Esophagus squamous epithelium (tissue), 5 donors: ENCODE data around the gene KRT38. TPM values are rescaled to one million over a fixed set of nuclear protein-coding genes. Genes with fewer than 3 reads are reported as not detected.

Experiments used
- DNase-seq: peaks from one replicate; lab custom pipeline; 2025; lab: John Stamatoyannopoulos, UW
- H3K27ac ChIP-seq, 4 donors: fragments of 200-600 bp; sonication (generic); one replicate each; pipeline ENCODE4 v1.5.1; 2016 to 2019; ENCODE audit warnings: mild to moderate bottlenecking in 1 of 4
- H3K27me3 ChIP-seq, 4 donors: fragments of 200-600 bp; sonication (generic); 1 replicate in 3 of 4; 2 replicates in 1 of 4; pipeline versions ENCODE4 v1.5.1 to v1.6.0; 2017 to 2021; ENCODE audit warnings: antibody characterized with exemption in 1 of 4
- H3K36me3 ChIP-seq, 3 donors: fragments of 200-600 bp; sonication (generic); one replicate each; pipeline ENCODE4 v1.5.1; 2016 to 2019
- H3K4me1 ChIP-seq, 3 donors: fragments of 200-600 bp; sonication (generic); one replicate each; pipeline ENCODE4 v1.5.1; 2017 to 2019
- H3K4me3 ChIP-seq, 4 donors: fragments of 200-600 bp; sonication (generic); 1 replicate in 3 of 4; 2 replicates in 1 of 4; pipeline ENCODE4 v1.5.1; 2016 to 2019; ENCODE audit warnings: mild to moderate bottlenecking in 2 of 4, moderate library complexity in 1 of 4
- H3K9me3 ChIP-seq, 3 donors: fragments of 200-600 bp; sonication (generic); one replicate each; pipeline ENCODE4 v1.5.1; 2016 to 2019
- POLR2A ChIP-seq, 4 donors: fragments of 450-650 bp; IDR thresholded peaks; one replicate each; pipeline ENCODE4 v1.6.1; 2017; ENCODE audit warnings: antibody characterized with exemption in 4 of 4, mild to moderate bottlenecking in 4 of 4, moderate library complexity in 3 of 4
- WGBS, 2 donors: methylation state at CpG; one replicate each; pipeline ENCODE4 v1.1.5; 2018; 5-methylcytosine and 5-hydroxymethylcytosine counted together
- intact Hi-C: fragments of 100-400 bp; cut with DNase I; formaldehyde crosslinking; loops from one replicate; pipeline ENCODE4 v1.15.0; 2022
- total RNA-seq, 4 donors: library from RNA; depleted of rRNA; stranded (reverse); fragments of >200 nt; gene quantifications; one replicate each; pipeline ENCODE4 v1.1.0, GENCODE V29; 2016
- TF ChIP-seq, protein P1 (sequence below), 6 experiments: fragments of 450-650 bp in 4 of 6; fragments of 200-600 bp in 2 of 6; sonication (generic) in 2 of 6; IDR thresholded peaks; one replicate each; pipeline ENCODE4 v1.5.1; 2016 to 2019; ENCODE audit warnings: antibody characterized with exemption in 6 of 6, mild to moderate bottlenecking in 4 of 6, moderate library complexity in 4 of 6
- donor health status: DM: yes; HTN: yes; CAD: no.

The KRT38 gene
- total RNA-seq, 4 donors from 2014 or later = 0.18 TPM; not detected in 3

DNA sequence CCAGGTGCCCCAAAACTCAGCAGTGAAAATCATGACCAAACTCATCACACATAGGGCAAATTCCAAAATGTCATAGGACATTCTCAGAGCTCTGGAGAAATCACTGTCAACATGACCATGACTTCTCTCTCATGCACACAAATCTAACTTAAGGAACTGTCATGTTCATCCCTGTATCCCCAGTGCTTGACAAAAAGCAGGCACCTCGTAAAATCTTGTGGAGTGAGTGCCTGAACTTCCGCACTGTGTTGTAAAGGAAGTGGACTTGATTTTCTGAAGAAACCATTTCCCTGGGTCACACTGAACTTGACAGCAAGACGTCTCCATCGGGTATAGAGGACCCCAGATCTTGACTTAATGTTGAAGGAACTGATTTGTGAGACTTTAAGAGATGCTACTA, 19.2 kb downstream of the KRT38 start:
- intact Hi-C loops = no loop called here
- no peak overlapping the region for H3K4me3 ChIP-seq
- peak overlapping the region in 2 of 4 donors; percentile 2 to 74 for H3K27ac ChIP-seq
- H3K27me3 ChIP-seq = no peaks in the 10 kb centered on the region
- TF ChIP-seq, protein P1, sequence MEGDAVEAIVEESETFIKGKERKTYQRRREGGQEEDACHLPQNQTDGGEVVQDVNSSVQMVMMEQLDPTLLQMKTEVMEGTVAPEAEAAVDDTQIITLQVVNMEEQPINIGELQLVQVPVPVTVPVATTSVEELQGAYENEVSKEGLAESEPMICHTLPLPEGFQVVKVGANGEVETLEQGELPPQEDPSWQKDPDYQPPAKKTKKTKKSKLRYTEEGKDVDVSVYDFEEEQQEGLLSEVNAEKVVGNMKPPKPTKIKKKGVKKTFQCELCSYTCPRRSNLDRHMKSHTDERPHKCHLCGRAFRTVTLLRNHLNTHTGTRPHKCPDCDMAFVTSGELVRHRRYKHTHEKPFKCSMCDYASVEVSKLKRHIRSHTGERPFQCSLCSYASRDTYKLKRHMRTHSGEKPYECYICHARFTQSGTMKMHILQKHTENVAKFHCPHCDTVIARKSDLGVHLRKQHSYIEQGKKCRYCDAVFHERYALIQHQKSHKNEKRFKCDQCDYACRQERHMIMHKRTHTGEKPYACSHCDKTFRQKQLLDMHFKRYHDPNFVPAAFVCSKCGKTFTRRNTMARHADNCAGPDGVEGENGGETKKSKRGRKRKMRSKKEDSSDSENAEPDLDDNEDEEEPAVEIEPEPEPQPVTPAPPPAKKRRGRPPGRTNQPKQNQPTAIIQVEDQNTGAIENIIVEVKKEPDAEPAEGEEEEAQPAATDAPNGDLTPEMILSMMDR (IDR thresholded peaks at IDR 0.05) = no peak
- no peaks in the 10 kb centered on the region for H3K36me3 ChIP-seq
- H3K4me1 ChIP-seq = peaks cover 10 to 53% (median 33%) of the 10 kb centered on the region in 3 donors
- WGBS, 2 donors = 52 to 92% methylated on average over 3 to 4 of the region's 4 CpGs
- H3K9me3 ChIP-seq = no peaks in the 10 kb centered on the region
- no peak for DNase-seq

- Histone ChIP-seq H3K4me1 (peaks cover 10 to 58% (median 33%) of the 10 kb centered on the region in 3 donors), H3K27ac (peak overlapping the region; percentile 23 to 74 (median 46)), H3K9me3 (no peaks in the 10 kb centered on the region), H3K27me3 (no peaks in the 10 kb centered on the region), H3K4me3 (no peak overlapping the region), H3K36me3 (no peaks in the 10 kb centered on the region)
- no peak for DNase-seq
- intact Hi-C loops = no loop called here
- WGBS, 2 donors = 35% methylated on average over 9 of the region's 9 CpGs; no CpG with 5 or more reads in 1 of the 2 donors
- TF ChIP-seq, protein P1 (IDR thresholded peaks at IDR 0.05) = no peak
- no peak for TF ChIP-seq POLR2A (IDR thresholded peaks at IDR 0.05)
Observed at GRCh38 chr17:41421116-41421515, 19.7 kb downstream of the KRT38 start.

DNA sequence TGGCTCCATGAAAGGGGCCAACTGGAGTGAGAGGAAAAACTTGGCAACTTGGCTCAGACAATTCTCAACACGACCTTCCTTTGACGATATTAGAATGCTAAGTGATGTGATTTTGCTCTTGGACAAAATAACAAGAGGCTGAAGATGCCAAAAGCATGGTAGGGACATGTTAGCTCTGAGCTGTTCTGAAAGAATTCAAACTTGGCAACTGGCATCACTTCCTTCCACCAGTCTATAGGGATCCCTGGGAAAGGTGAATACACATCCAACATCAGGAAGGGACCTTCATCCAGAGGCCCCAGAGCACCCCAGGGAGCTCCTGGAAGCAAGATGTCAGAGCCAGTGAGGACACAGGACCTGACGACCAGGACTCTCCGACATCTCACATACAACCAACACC, 20.6 kb downstream of the KRT38 start:
- 28 to 36% methylated on average over 3 of the region's 4 CpGs for WGBS, 2 donors
- H3K27ac ChIP-seq = peak overlapping the region; percentile 23 to 74 (median 57)
- intact Hi-C loops = no loop called here

DNA sequence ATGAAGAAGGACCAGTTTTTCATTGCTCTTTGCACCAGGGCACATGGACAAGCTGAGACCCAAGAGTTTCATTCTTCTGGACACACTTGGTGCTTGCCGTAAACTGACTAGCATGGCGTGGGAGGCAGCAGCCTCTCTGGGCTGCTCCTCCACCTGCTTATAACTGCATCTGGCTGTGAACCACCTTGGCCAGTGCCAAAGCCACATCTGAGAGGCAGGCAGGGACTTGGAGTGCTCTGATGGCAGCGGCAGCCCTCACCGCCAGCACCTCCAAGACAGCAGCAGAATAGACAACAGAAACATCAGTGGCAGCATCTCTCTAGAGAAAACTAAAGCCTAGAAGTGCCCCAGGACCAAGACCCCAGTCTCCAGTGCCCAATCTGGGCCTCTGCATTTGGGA, 21.1 kb downstream of the KRT38 start:
- intact Hi-C loops = no loop called here
- TF ChIP-seq, protein P1 (IDR thresholded peaks at IDR 0.05) = no peak
- TF ChIP-seq POLR2A (IDR thresholded peaks at IDR 0.05) = no peak
- peaks cover 10 to 60% (median 33%) of the 10 kb centered on the region in 3 donors for H3K4me1 ChIP-seq
- H3K9me3 ChIP-seq = no peaks in the 10 kb centered on the region
- H3K36me3 ChIP-seq = no peaks in the 10 kb centered on the region
- WGBS, 2 donors = 38% methylated on average over 3 of the region's 4 CpGs; no CpG with 5 or more reads in 1 of the 2 donors
- no peaks in the 10 kb centered on the region for H3K27me3 ChIP-seq
- no peak overlapping the region for H3K4me3 ChIP-seq
- H3K27ac ChIP-seq = peak overlapping the region; percentile 16 to 74 (median 55)
- DNase-seq = no peak

More for the DNA sequence above, 20.6 kb downstream of the KRT38 start:
- Histone ChIP-seq H3K36me3 (no peaks in the 10 kb centered on the region), H3K4me3 (no peak overlapping the region), H3K9me3 (no peaks in the 10 kb centered on the region), H3K27me3 (no peaks in the 10 kb centered on the region), H3K4me1 (peaks cover 10 to 60% (median 33%) of the 10 kb centered on the region in 3 donors)
- no peak for DNase-seq
- TF ChIP-seq, protein P1 (IDR thresholded peaks at IDR 0.05) = no peak

- no peak for TF ChIP-seq POLR2A (IDR thresholded peaks at IDR 0.05)
- TF ChIP-seq, protein P1 (IDR thresholded peaks at IDR 0.05) = no peak
- no peaks in the 10 kb centered on the region for H3K36me3 ChIP-seq
- H3K4me1 ChIP-seq = peaks cover 10 to 60% (median 33%) of the 10 kb centered on the region in 3 donors
- DNase-seq = no peak
- no peak overlapping the region for H3K4me3 ChIP-seq
- H3K27me3 ChIP-seq = no peaks in the 10 kb centered on the region
- H3K27ac ChIP-seq = peak overlapping the region in 3 of 4 donors; percentile 44 to 74 (median 66)
- WGBS, 2 donors = 61 to 65% methylated on average over 6 to 7 of the region's 7 CpGs
- no peaks in the 10 kb centered on the region for H3K9me3 ChIP-seq
- intact Hi-C loops = no loop called here
Observed at GRCh38 chr17:41418116-41418860, 22.5 kb downstream of the KRT38 start.
